Measurements from ENCODE around the gene SUPT3H.

SUPT3H gene

DNA sequence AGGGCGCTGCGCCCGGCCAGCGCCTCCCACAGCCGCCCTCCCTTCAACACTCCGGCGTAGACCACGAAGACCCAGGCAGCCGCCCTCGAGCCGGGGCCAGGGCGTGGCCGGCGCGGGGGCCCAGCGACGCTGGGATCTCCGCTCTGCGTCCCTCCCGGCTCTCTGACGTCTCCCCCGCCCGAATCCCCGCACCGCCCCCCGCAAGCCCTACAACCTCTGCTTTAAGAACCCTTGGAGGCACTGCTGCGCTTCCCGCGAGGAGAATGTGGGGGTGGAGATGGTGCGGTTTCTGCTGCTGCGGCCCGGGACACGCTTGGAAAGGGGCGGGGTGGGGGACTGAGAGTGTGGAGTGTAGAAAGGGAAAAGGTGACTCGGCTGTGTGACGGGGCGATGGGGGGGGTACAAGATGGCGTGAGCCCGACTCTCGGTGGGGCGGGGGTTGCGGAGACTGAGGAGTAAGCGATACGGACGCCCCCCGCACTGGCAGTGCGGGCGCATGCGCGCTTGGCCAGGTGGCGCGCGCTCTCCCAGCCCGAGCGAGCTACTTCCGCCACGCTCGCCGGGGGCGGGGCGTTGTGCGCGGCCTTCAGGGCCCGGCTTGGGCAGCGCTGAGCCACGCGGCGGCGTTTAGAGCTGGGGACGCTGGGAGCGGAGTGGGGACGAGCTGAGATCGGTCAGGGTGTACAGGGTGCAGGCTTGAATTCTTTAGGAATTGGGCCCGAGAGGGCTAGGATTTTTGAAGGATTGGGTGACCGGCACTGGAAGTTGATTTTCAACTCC, at the start of gene SUPT3H:
SUPT3H (minus strand) TSS at position 381 of the 780 bp plus-strand sequence.
- peak; percentile 93 for DNase-seq (ENCODE audit: low spot score)

- DNase-seq (ENCODE audit: low spot score) = no peak
Measured at GRCh38 chr6:45426251-45426650, 48.5 kb upstream of the SUPT3H start.

- DNase-seq (ENCODE audit: low spot score) = no peak
Measured at GRCh38 chr6:45424451-45424861, 46.7 kb upstream of the SUPT3H start.

GRCh38 chr6:45423824-45424450, 46.2 kb upstream of the SUPT3H start:
- DNase-seq (ENCODE audit: low spot score) = no peak

DNA sequence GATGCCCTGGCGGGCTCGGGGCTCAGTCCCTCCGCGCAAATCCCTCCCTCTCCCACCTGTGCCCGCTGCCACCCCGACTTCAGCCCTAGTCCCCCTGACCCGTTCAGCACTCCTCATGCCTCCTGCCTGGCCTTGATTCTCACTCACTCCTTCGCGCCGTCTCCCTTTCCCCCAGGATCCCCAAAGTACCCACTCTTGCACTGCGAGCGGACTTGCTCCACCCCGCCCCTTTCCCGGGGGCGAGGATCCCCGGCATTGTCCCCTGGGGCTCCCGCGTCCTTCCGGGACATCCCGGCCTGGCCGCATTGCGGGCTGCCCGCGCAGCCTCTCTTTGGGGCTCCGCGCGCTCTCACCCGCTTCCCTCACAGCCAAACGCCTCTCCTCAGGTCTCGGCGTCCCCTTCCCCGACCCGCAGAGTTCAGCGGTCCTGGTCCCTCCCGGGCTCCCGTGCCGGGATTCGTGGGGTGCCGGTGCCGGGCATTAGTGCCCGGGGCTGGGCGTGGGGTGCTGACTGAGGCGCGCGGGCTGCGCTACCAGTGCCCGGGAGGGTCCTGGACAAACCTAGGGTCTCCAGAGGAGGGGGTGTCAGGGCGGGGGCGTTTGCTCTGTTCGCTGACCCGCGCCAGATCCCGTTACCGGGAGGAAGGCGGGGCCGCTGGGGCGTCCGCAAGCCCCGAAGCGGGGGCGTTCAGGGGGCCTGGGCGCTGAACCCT, 45.5 kb upstream of the SUPT3H start:
- DNase-seq (ENCODE audit: low spot score) = no peak

DNA sequence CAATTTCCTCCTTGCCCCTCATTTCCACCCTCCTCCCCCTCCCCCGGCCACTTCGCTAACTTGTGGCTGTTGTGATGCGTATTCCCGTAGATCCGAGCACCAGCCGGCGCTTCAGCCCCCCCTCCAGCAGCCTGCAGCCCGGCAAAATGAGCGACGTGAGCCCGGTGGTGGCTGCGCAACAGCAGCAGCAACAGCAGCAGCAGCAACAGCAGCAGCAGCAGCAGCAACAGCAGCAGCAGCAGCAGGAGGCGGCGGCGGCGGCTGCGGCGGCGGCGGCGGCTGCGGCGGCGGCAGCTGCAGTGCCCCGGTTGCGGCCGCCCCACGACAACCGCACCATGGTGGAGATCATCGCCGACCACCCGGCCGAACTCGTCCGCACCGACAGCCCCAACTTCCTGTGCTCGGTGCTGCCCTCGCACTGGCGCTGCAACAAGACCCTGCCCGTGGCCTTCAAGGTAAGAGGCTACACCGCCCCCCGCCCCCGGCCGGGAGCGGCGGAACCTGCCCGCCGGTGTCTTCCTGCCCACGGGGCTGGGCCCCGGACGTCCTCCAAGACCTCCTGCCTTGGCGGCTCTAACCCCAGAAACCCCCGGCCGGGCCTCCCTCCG, 44.9 kb upstream of the SUPT3H start:
- no peak for DNase-seq (ENCODE audit: low spot score)

GRCh38 chr6:45421709-45422502, 44.2 kb upstream of the SUPT3H start:
- DNase-seq (ENCODE audit: low spot score) = no peak

GRCh38 chr6:45420909-45421708, 43.4 kb upstream of the SUPT3H start:
- DNase-seq (ENCODE audit: low spot score) = no peak

- no peak for DNase-seq (ENCODE audit: low spot score)
Measured at GRCh38 chr6:45420083-45420908, 42.6 kb upstream of the SUPT3H start.

DNA sequence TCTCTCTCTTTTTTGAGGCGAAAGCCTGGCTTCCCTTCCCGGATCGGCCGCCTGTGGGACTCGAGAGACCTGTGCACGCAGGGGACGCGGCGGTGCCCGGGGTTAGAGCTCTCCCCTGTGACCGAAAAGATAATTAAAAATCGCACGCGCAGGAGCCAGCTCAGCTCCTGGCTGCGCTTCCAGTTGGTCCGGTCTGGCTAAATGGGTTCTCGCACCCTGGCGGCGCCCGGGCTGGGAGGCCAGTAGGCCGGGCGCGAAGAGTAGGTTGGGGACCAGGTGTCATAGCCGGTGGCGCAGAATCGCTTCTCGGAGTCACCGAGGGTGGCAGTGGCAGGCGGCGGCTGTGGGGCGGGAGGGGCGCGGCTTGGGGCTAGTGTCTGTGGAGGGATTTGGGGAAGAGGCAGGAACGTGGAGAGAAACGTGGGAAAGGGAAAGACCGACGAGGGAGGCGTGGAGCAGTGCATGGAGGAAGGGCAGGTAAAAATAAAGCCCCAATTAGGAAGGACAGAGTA, 41.9 kb upstream of the SUPT3H start:
- DNase-seq (ENCODE audit: low spot score) = peak; percentile 31

GRCh38 chr6:45417436-45417835, 39.7 kb upstream of the SUPT3H start:
- no peak for DNase-seq (ENCODE audit: low spot score)

DNA sequence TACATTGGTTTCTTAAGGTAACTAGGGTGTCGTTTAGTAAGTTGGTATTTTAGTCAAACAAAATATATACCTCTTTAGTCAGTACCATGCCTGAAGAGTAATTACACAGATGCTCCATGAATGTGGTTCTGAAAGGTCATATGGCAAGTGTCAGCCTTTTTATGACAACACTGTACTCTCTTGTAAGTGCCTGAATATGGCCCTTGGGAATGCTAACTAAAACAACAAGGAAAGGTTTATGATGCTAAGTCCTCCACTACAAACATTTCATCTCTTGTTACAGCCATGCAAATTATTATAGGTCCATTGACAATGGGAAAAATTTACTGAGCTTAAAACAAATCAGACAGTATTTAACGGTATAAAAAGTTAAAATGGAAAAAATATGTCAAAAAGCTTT, 39.0 kb upstream of the SUPT3H start:
- no peak for DNase-seq (ENCODE audit: low spot score)

GRCh38 chr6:45415788-45416518, 38.2 kb upstream of the SUPT3H start:
- DNase-seq (ENCODE audit: low spot score) = no peak

DNA sequence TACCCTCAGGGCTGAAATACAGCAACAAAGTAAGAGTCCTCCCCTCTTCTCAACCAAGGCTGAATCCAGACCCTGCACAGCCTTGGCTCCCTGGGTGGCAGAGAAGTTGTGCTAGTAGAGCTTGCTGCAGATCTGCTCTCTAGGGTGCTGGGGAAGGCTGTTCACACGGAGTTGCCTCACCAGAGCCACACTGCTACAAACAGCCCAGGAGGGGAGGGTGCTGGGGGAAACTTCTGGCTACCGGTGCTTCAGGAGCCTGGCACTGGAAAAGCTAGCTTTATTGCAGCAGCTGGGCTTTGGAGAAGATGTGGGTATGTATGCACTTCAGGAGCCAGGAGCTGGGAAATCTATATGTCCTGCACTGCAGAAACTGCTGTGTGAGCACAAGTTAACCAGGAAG, 37.6 kb upstream of the SUPT3H start:
- no peak for DNase-seq (ENCODE audit: low spot score)

DNA sequence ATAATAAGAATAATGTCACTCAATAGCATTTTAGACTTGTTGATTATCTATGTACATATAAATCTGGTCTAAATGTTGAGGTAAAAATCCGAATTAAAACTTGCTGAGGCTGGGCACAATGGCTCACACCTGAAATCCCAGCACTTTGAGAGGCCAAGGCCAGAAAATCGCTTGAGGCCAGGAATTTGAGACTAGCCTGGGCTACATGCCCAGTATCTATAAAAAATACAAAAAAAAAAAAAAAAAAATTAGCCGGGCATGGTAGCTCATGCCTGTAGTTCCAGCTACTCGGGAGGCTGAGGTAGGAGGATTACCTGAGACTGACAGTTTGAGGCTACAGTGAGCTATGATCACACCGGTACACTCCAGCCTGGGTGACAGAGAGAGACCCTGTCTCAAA, 34.2 kb upstream of the SUPT3H start:
- DNase-seq (ENCODE audit: low spot score) = no peak

DNA sequence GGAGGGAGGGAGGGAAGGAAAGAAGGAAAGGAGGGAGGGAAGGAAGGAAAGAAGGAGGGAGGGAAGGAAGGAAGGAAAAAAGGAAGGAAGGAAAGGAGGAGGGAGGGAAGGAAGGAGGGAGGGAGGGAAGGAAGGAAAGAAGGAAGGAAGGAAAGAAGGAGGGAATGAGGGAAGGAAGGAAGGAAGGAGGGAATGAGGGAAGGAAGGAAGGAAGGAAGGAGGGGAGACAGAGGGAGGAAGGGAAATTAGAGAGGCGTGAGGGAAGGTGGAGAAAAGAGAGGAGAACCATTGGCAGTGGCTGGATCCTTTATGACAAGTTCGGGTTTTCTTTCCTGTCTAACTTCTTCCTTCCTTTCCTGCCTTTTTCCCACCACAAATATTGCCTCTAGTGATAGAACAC, 22.3 kb upstream of the SUPT3H start:
- no peak for DNase-seq (ENCODE audit: low spot score)

- no peak for DNase-seq (ENCODE audit: low spot score)
Measured at GRCh38 chr6:45398075-45398813, 20.5 kb upstream of the SUPT3H start.

DNA sequence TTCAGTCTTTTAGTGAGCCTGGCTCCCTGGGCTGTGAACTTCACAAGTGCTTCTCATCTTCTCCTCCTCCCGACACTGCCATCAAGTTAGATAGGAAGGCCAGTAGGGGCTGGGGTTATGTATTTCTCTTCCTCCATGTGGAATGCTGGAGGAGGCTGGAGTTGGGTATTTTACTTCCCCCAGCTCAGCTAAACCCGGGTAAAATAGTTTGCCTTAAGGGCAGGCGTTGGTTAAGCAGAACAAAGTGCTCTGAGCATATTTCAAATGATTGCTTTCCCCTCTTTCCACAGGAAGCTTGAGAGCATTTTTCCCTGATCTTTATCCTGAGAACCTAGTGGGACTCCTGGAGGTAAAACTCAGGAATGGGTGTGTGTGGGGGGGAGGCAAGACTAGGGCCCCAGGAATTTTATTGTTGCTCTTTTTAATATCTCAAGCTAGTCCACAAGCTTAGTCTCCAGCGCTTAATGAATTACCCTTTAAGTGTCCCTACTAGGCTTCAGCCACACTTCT, 16.9 kb upstream of the SUPT3H start:
- DNase-seq (ENCODE audit: low spot score) = no peak

Data from cerebellar cortex (tissue), 1 donor.